ENCODE data around the gene BNIP5.

BNIP5 gene, protein sequence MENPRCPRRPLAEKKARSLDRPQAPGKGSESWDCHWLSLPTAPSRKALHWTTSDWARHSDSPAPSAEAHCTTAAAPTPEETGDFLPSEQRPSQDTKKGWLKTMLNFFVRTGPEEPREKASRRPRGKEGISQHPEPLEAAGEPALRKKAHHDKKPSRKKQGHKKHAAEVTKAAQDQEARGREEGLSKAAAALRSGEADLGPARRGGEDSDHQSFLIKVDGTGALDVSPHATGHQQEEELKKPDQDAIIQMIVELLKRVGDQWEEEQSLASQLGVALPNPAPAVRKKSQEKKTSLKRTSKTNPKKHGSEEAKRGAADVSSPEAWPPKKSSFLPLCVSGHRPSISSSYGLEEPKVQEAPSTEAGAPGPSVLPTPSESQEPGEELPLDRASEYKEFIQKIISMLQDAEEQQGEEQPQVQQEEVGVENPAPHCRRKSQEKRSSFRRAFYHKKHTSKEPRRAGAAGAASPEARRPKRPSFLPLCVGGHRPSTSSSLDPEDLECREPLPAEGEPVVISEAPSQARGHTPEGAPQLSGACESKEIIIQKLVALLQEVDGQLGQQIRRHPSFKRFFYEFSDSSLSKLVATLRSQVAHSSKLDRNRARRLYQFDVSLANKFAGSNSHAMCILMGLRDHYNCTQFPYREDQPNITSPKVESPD

DNA sequence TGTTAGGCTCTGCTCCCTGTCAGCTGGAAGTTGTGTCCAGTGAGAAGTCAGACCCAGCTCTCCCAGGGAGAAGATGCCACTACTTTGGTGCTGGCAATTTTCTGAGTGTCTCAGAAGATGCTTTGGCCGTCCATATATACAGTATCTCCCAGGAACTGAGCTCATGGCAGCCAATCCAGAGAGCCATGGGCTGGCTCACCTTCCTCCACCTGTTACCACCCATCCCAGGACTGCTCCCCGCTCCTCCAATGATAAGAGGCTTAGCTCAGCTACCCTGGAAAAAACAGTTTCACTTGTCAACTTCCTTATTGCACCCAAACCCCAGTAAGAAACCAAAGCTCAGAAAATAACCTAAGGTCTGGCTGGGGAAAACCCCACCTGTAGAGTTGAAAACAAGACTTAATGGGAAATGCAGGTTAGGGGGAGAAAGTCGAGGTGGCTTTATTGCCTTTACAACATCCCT is at the start of gene BNIP5:
BNIP5 (minus strand) TSS at position 110 of the 463 bp plus-strand sequence. CDS start 6,198 bp downstream, outside the sequence.
- no peak for DNase-seq

DNA sequence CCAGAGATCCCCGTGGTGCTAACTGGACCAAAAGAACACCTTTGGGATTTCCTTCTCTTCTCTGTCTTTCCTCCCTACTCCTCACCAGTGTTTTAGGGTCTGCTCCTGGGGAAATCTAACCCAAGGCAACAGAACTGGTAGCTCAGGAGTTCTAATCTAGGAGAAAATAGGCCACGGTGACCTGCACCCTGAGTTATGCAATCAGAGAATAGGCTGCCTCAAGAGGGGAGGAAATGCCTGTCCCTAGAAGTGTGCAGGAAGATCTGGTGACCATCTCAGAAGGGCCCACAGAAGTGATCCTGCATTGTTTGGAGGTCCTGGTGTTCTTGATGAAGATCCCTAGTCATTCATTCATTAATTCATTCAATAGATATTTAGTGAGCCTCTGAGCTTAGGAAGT is 47.4 kb upstream of the BNIP5 start:
- no peak for DNase-seq

DNA sequence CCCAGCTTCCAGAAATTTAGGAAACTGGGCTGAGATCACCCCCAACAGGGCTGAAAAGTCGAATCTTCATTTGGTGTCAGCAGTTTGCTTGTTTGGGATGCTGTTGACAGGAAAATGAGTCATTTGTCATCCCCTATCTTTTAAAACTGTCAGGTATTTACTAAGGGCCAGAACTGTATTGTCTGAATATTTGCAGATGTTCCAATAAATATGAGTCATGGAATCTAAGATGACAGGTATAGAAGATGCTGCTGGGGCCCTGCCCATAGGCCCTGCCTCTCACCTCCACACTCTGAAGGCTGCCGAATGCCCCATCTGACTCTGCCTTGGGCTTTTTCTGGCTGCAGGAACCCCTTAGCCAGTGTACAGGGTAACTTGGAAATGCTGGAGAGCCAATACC is 46.9 kb upstream of the BNIP5 start:
- DNase-seq = peak; percentile 30

DNA sequence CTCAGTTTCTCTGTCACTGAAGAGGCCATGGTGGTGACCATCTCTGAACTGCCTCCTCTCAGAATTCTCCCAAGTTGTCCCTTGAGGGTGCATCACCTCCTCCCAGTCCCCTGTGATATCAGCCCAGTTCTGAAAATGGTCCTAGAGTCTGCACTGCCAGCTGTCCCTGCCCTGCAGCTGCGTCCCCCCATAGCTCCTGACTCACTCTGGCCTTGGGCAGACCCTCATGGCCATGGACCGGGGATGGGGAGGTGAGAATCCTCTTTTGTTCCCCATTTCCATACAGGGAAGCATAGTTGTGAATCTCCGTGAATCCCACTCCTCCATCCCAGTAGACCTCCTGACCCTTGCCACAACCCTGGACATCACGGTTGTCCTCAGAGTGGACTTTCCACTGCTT is 46.3 kb upstream of the BNIP5 start:
- DNase-seq = no peak

DNA sequence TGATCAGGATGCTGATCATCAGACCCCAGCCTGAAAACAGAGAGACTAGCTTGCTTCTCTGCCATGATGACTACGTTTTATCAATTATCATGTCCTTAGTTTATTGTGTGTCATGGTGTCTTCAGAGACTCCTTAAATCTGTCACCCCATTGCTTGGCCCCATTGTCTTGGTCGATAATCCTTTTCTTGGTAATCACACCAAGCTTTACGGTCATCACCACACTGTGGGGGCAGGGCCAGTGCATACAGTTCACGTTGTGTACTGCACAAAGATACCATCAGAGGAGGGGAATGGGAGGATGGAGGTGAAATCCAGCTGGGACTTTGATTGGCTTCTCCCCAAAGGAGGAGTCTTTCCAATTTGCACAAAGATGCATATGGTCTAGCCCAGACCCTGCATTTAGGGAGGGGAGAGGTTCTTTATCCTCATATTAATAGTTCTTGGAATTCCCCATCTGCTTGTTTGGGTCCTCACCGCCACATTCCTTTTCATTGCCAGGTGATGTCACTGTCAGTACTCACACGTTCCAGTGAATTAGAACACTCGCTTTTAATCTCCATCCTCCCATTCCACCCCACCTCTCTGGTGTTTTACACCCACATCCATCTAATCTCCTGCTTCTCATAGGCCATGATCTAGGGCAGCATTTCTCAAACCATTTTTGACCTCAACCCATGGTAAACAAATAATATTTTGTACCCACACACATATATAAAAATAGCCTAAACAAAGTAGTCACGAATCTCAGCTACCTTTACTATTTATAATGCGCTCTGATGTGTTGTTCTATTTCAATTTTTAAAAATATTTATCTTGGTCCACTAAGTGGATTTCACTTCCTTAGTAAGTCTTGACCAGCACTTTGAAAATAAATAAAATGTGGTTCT is 45.1 kb upstream of the BNIP5 start:
- no peak for DNase-seq

DNA sequence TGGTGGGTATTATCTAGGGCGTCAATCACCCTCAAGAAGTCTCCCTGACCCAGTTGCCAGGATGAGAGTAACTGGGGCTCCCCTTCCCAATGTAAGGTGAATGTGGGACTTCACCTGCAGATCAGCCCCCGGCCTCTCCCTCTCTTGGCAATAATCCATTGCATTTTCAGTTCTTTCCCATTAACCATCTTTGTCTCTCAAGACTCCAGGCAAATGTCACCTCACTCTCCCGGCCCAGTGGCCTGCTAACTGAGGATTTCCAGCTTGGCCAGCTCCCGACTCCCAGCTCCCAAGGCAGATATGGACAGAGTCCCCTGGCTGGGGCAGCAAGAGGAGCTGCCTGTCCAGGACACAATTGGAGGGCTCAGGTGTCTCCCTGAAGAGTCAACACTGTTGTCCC is 43.5 kb upstream of the BNIP5 start:
- no peak for DNase-seq

DNA sequence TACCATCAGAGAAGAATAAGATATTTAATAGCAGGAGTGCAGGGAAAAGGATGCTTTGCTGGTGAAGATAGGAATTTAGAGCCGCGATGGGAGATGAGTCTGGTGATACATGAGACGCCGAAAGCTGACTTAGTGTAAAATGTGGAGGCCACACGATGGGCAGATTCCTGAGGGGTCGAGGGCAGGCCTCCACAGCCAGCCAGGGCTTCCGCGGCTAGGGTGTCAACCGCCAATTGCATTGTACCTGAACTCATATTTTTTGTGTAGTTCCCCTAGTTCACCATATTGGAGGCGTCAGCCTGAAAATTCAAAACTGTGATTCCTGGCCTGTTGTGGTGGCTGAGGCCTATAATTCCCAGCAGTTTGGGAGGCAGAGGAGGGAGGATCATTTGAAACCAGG is 42.2 kb upstream of the BNIP5 start:
- DNase-seq = no peak

DNA sequence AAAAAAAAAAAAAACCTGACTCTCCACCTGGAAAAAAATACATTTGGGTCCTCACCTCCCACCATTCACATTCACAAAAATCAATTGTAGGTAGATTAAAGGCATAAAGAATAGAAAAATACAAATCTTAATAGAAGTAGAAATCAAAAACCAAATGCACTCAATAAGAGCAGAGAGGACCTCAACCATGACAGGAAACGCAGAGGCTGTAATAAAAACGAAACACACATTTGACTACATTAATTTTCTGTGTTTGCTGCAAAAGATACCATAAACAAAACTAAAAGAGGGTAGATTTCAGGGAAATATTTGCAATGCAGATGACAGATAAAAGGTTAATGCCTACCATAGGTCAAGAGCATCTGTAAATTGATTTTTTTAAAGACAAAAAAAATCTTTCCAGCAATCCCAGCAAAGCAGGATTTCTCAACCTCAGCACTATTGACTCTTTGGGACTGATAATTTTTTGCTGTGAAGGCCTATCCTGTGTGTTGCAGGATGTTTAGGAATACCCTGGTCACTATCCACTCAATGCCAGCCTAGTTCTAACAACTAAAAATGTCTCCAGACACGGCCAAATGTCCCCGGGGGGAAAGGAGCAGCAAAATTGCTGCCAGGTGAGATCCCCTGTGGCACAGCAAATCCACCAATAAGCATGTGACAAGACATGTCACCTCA is 41.7 kb upstream of the BNIP5 start:
- peak; percentile 9 for DNase-seq

DNA sequence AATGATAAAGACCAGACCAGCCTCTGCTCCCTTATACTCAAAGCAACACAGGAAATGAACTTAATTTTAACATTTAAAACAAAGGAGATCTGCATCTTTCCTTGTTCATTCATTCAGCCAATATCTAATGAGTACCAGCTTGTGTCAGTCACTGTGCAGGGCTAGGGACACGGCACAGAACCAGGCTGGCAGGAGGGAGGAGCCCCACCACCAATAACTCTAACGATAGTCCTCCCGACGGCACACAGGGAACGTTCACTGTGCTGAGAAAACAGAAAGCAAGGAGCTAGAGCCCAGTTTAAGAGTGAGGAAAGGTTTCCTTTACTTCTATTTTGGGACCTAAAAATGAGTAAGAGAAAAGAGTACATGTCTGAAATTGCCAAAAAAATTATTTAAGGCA is 40.9 kb upstream of the BNIP5 start:
- no peak for DNase-seq

DNA sequence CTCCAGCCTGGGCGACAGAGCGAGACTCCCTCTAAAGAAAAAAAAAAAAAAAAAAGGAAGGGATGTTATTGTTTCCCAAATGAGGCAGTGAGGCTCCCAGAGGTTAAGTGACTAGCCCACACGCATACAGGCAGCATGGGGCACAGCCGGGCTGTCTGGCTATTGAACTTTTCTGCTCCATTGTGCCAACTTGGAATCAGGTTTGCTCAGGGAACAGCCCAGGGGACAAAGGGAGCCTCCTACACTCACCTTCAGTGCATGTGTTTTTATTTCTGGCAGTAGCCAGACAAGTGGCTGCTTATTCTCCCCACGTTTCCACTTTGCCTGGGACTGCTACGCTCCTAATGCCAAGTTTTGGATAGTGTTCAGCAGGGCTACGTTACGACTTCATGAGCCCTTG is 40.1 kb upstream of the BNIP5 start:
- no peak for DNase-seq

DNA sequence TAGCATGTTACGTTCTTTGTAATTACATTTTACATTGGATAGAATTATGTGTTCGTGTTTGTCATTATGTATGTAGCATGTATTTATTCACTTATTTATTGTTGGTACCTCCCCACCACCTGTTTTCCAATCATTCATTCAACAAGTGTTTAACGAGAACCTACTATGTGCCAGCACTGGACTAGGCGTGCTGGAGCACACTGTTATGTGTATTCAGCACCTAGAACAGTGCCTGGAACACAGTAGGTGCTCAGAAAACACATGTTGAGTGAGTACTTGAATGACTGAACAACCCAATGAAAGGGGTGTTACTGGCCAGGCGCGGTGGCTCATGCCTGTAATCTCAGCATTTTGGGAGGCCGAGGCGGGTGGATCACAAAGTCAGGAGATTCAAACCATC is 39.5 kb upstream of the BNIP5 start:
- DNase-seq = no peak

DNA sequence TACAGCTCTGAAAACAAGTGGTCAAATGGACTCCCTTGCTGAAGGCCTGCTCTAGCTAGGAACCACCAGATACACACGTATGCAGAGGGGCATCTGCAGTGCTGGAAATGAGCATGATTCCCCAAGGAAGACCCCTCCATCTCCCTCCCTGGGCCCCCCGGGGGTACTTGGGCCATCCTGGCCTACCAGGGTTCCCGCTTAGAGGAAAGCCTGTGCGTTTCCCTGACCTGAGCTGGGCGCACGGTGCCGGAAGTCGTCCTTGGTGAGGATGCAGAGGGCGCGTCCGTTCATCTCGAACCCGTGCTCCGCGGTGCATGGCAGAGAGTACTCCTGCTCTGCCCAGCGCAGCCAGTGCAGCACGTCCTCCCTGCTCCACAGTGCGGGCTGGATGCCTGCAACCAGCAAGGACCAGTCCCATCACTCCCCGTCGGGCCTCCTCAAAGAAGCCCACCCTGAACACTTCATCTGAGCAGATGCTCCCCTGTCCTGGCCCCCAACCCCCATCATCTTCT is 39.0 kb upstream of the BNIP5 start:
- DNase-seq = no peak

DNA sequence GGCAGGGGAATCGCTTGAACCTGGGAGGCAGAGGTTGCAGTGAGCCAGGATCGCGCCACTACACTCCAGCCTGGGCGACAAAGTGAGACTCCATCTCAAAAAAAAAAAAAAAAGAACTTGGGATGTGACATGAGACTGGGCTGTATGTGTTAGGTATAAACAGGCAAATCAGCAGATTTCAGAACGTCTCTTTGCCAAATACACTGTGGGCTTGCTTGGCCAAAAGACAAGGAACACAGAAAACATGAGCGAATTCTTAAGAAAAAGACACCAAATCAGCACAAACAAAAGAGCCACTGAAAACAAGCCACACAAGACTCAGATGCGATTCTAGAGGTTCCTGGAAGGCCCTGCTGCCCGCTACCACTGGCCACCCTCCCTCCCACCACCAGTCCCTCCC is 38.3 kb upstream of the BNIP5 start:
- no peak for DNase-seq

DNA sequence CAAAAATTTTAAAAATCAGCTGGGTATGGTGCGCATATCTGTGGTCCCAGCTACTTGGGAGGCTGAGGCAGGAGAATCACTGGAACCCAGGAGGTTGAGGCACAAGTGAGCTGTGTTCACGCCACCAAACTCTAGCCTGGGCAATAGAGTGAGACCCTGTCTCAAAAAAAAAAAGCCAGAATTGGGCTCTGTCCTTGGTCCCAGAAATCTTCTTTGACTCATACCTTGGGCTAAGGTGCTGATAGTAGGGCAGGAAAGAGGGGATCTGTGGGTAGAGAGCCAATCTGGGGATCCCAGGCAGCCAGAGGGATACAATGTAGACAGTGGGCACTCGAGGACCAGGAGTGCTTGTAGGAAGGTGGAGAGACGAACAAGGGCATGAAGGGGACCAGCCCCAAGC is 37.5 kb upstream of the BNIP5 start:
- no peak for DNase-seq

DNA sequence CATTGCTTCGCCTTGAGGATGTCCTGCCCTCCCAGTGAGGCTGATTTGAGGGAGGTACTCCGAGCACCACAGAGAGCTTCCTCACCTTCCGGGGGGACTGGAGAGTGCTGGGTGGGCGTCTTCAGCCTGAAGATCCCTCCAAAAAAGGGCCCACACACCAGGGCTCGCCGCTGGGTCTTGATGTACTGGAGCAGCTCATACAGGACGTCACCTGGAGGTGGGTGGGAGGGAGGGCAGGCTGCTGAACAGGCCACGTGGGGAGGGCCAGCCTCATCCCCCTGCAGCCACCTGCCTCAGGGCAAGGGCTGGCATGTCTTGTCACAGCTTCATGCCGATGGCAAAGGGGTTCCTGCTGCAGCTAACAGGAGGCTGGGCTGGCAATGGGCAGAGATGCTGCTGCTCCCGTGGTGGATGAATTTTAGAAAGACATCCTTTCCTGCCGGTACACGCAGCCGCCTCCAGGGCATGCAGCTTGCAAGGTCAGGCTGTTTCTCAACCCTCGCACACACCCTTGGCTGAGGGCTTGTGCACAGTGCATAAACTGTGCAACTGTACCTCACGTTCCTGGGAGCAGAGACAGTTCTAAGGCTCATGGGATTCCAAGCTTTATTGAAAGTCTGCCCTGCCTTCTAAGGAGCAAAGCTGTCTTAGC is 36.8 kb upstream of the BNIP5 start:
- DNase-seq = peak; percentile 56

DNA sequence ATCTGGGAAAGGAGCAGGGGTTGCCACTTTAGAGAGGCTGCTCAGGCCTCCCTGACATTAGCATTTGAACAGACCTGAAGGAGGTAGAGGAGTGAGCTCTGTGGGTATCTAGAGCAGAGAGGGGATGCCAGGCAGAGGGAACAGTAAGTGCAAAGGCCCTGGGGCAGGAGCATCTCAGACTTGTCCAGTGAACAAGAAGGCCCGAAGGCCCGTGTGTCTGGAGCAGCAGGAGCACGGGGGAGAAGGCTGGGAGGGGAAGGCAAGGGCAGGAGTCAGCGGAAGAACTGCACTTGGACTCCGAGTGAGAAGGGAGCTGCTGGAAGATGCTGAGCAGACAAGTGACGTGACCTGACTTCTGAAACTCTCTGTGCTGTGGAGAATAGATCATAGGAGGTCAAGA is 35.4 kb upstream of the BNIP5 start:
- no peak for DNase-seq

DNA sequence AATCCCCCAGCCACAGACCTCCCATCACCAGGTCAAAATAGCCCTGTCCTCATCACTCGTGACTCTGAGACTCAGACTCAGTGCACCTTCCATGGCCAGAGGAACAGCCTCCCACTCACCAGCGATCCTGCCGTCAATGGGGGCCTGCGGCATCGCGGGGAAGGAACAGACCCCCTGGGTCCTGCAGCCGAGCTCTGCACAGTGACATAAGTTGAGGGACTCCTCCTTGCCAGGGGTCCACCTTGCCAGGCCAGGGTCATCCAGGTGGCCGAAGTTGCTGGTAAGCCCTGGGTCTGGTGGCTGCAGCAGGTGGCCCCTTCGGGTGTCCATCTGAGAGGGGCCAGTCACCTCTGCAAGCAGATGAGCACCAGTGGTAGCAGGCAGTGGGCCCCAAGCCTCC is 34.5 kb upstream of the BNIP5 start:
- DNase-seq = no peak

DNA sequence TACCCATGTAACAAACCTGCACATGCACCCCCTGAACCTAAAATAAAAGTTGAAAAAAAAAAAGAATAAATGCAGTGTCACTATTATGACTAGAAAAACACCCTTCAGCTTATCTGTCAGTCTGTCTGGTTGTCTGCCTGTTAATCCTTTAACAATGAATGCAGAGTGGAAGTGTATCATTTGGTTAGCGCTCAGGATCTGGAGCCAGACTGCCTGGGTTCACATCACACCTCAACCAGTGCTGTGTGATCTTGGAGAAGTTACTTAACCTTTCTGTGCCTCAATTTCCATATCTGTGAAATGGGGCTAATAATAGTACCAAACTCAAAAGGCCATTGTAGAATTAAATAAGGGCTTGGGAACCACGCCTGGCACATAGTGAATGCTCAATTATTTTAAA is 34.0 kb upstream of the BNIP5 start:
- DNase-seq = no peak

DNA sequence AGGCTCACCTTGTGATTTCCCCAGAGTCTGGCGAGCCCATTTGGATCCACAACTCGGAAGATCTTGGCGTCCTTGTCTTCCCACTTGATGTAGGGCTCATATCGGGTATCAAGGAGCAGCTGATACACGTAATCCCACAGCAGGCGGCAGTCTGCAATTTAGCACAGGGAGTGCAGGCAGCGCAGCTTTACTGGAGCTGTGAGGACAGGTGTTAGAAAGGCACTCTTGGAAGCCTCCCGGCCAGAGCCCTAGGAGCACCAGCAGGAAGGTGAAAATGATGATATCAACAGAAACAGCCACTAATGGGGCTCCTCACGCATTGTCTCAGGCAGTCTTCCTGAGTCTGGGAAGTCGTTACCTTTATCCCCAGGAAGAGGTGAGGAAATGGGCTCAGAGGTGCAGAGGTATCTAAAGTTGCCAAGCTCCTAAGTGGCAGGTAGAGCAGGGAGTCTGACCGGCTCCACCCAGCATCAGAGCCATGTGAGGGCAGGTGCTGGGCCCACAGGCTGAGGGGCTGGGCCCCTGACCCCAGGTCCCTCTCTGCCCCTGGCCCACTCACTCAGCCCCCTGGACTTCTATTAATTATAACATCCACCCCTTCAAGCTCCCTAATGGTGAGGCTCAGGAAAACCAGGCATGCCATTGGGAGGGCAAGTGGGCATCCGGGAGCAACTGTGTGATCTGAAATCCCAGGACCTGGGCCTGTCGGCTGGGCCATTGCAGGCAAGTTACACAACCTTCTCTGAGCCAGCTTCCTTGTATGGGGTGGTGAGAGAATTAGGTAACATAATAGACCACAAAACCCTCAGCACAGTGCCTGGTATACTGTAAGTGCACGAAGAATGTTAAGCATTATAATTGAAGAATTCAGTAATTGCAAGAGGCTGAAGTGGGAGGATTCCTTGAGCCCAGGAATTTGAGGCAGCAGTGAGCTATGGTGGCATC is 32.5 kb upstream of the BNIP5 start:
- DNase-seq = peak; percentile 92

DNA sequence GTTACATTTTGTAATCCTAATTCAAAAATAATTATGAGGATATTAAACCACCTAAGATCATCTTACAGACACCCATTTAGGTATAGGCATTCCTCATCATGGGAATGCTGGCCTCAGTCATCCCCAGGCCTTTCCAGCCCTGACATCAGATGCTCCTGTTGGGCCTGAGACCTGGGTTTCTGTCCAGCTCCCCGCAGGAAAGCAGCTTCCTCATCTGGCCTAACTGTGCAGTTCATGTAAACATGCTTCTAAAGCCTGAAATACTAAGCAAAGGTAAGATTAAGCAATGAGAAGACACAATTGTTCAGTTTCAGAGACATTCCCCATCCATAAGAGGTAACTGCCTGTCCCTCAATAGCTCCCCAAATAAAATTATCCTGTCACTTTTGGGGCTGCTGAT is 31.7 kb upstream of the BNIP5 start:
- DNase-seq = no peak

DNA sequence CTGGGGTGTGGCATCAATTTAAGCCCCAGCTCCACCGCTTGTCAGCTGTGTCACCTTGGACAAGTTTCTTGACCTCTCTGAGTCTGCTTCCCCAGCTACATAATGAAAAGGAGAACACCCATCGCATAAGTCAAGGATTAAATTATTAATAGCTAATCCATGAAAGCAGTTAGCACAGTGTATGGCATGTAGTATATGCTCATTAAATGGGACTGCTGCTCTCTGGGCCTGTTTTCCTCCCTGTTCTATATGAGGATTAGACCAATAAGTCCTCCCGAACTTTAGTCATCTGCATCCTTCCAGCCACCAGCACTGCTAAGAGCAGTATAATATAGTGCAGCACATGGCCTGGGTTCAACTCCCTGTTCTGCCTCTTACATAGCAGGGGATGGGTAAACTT is 31.1 kb upstream of the BNIP5 start:
- DNase-seq = no peak

Data from NCI-H146 (cell line).